Left lung (tissue), 10 donors: ENCODE measurements around the gene GMDS. TPM values are rescaled to one million over a fixed set of nuclear protein-coding genes. Genes with fewer than 3 reads are reported as not detected.
A peak's percentile ranks its signal among the peaks of the same experiment; 100 is the strongest.

ENCODE experiments used
- ATAC-seq: fragments of 200-7000 bp; cut with Tn5 transposase; one replicate; pipeline ENCODE4 v1.9.1; 2020; ENCODE audit warnings: moderate library complexity
- DNase-seq, 4 donors: peaks; one replicate each; pipeline ENCODE4 v3.0.0-alpha.2; 2013 to 2020
- H3K27ac ChIP-seq, 2 donors: fragments of 200-600 bp; sonication (generic) in 1 of 2; one replicate each; pipeline versions ENCODE4 v1.5.0 to v1.8.0; 2020 to 2021
- H3K27me3 ChIP-seq, 2 donors: fragments of 200-600 bp; sonication (generic) in 1 of 2; one replicate each; pipeline versions ENCODE4 v1.5.0 to v1.8.0; 2020 to 2021
- H3K36me3 ChIP-seq, 2 donors: fragments of 200-600 bp; sonication (generic) in 1 of 2; one replicate each; pipeline versions ENCODE4 v1.5.0 to v1.8.0; 2020 to 2021
- H3K4me1 ChIP-seq, 2 donors: fragments of 200-600 bp; one replicate each; pipeline ENCODE4 v1.8.0; 2021
- H3K4me3 ChIP-seq, 2 donors: fragments of 200-600 bp; sonication (generic) in 1 of 2; one replicate each; pipeline versions ENCODE4 v1.5.0 to v1.8.0; 2020 to 2021; ENCODE audit warnings: mild to moderate bottlenecking in 1 of 2
- H3K9me3 ChIP-seq, 2 donors: fragments of 200-600 bp; sonication (generic) in 1 of 2; one replicate each; pipeline versions ENCODE4 v1.5.0 to v1.8.0; 2020 to 2021
- CTCF ChIP-seq, 2 donors: fragments of 200-600 bp; sonication (generic) in 1 of 2; IDR thresholded peaks; one replicate each; pipeline versions ENCODE4 v1.5.0 to v1.8.0; 2021; ENCODE audit warnings: antibody characterized with exemption in 2 of 2
- intact Hi-C, 2 donors: fragments of 100-400 bp; cut with DNase I; formaldehyde crosslinking; loops; one replicate each; pipeline versions ENCODE4 v1.11.2 to v1.14.2; 2022
- polyA plus RNA-seq, 6 donors: library from polyadenylated mRNA; unstranded; fragments of 120-200 nt; gene quantifications; one replicate each; pipeline ENCODE4 v1.2.1, GENCODE V29; 2013; ENCODE audit not compliant: insufficient read length in 6 of 6
- total RNA-seq, 2 donors: library from RNA; stranded (reverse); fragmentation: NEBNext Ultra II Directional; extraction: Animal tissue kit (Norgen Biotek cat#: 25700); gene quantifications; one replicate each; pipeline ENCODE4 v1.2.1, GENCODE V29; 2021
- donor health status: DM: no; HTN: yes; CAD: no.
- donor health status: DM: no; HTN: no; CAD: no.

Gene GMDS
- total and polyA plus RNA-seq, 8 donors = 16.5 to 25.4 (median 21.2) TPM

DNA sequence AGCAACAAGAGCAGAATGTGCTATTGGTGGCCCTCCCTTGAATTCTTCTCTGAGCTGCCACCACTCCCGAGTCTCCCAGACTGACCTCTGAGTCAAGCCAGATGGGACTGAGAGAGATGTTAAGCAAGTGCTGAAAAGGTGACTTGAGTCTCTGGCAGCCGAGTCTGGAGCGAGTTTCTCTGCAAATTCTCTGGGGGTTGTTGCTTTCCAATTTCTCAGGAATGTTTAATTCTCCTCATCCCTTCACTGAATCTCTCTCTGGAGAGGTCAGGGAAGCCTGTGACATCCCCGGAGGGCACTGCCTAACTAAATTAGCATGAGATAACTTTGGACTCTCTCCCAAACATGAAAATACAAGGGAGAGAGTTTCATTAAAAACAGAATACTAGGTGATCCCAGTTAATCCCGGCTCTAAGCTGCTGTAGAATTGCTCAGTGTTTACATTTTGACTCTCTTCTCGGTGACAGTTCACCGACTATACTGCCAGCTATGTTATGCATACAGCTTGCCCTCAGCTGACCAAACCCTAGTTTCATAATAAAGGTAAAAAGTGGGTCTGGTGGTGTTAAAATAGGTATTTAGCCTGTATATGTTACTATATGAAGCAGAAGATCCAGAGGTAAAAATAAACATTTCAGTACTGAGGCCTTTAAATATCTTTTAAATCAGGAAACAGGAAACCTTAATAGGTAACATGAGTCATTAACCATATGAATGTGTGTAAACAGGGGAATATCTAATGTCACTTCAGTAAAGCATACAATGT, 477.7 kb downstream of the GMDS start:
- intact Hi-C loops = no loop called here

DNA sequence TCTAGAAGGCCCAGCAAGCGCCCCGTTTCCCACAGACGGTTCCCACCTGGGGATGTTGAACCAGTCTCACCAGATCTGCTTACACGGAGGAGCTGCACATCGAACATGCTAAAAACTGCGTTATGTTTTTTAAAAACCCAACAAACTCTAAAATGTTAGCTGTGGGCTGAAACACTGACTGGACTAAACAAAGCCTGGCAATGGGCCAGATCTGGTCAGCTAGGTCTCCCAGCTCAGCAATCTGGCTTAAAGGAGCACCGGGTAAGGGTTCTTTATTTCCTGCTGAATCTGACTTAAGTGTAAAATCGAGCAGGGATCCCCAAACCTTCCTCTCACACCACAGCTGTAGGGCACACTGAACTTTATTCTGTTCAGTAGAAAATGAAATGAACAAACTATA, 478.8 kb downstream of the GMDS start:
- ATAC-seq (no peak), DNase-seq (peak in 1 of 4 donors; percentile 46)
- Histone ChIP-seq H3K4me1 (no peaks in the 10 kb centered on the region), H3K27me3 (no peaks in the 10 kb centered on the region), H3K4me3 (no peak overlapping the region), H3K27ac (no peak overlapping the region), H3K36me3 (no peaks in the 10 kb centered on the region), H3K9me3 (no peaks in the 10 kb centered on the region)
- intact Hi-C loops = no loop called here
- TF ChIP-seq CTCF (IDR thresholded peaks at IDR 0.05) = no peak

More for the DNA sequence above, 477.7 kb downstream of the GMDS start:
- H3K27me3 ChIP-seq = no peaks in the 10 kb centered on the region
- DNase-seq = no peak
- no peaks in the 10 kb centered on the region for H3K4me1 ChIP-seq
- no peak for TF ChIP-seq CTCF (IDR thresholded peaks at IDR 0.05)
- H3K36me3 ChIP-seq = no peaks in the 10 kb centered on the region
- no peak overlapping the region for H3K27ac ChIP-seq
- no peak overlapping the region for H3K4me3 ChIP-seq
- H3K9me3 ChIP-seq = no peaks in the 10 kb centered on the region
- ATAC-seq = no peak

DNA sequence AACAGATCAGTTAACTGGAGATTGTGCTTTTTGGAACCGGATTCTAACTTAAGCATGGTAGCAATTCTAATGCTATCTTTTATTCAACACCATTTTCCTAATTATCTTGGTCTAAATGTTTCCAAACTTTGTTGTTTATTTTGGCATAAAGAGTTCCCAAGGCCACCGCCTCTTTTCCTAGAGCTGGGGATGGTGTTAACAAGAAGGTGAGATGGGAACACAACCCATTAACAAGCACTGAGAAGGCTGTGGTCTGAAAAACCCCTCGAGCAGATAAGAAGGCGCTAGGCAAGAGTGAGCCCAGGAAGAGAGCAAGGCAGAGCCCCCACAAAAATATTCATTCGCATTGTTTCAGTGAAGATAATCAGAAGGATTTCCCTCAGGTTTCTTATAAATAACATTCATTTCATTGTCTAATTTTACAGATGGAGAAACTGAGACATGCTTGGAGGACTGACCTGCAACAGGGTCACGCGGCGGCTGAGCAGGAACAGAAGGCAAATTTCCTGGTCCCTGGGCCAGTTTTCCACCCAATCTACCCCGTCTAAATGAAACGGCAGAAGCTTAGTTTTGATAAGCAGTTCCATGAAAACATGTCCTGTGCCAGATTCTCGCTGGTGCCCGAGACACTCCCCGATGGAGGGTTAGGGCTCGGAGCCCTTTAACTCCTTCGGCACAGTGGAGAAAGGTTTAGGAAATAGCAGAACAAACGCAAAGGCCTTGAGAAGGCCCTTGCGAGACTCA, 480.1 kb downstream of the GMDS start:
- H3K27me3 ChIP-seq = no peaks in the 10 kb centered on the region
- H3K36me3 ChIP-seq = no peaks in the 10 kb centered on the region
- ATAC-seq (no peak), DNase-seq (no peak)
- H3K9me3 ChIP-seq = no peaks in the 10 kb centered on the region
- no peaks in the 10 kb centered on the region for H3K4me1 ChIP-seq
- no peak overlapping the region for H3K27ac ChIP-seq
- no peak overlapping the region for H3K4me3 ChIP-seq
- no peak for TF ChIP-seq CTCF (IDR thresholded peaks at IDR 0.05)
- intact Hi-C loops = no loop called here

- H3K27me3 ChIP-seq = no peaks in the 10 kb centered on the region
- no peak for ATAC-seq
- H3K27ac ChIP-seq = no peak overlapping the region
- no peak for TF ChIP-seq CTCF (IDR thresholded peaks at IDR 0.05)
- intact Hi-C loops = no loop called here
- no peak for DNase-seq
- H3K36me3 ChIP-seq = no peaks in the 10 kb centered on the region
- H3K4me1 ChIP-seq = no peaks in the 10 kb centered on the region
- no peaks in the 10 kb centered on the region for H3K9me3 ChIP-seq
- H3K4me3 ChIP-seq = no peak overlapping the region
Measured at GRCh38 chr6:1764397-1764987, 480.9 kb downstream of the GMDS start.

DNA sequence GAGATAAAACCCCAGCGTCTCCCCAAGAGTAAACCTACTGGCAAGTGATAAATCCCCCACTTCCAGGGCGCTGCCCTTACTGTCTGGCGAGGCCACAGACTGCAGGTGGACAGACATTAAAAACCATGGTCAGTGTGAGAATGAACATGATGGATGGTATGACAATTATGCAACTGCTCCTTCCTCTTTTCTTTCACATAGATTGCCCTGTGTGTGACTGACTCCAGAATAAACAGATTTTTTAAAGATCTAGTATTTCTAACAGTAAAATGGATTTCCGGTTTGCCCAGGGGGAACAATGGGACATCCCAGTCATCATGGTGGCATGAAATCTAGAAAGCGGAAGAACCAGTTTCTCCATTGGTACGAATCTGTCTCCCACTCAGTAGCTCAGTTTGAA, 482.0 kb downstream of the GMDS start:
- no peaks in the 10 kb centered on the region for H3K36me3 ChIP-seq
- no peaks in the 10 kb centered on the region for H3K9me3 ChIP-seq
- DNase-seq = no peak
- no peak overlapping the region for H3K4me3 ChIP-seq
- intact Hi-C loops = no loop called here
- H3K27me3 ChIP-seq = no peaks in the 10 kb centered on the region
- no peak for TF ChIP-seq CTCF (IDR thresholded peaks at IDR 0.05)
- ATAC-seq = no peak
- H3K4me1 ChIP-seq = no peaks in the 10 kb centered on the region
- no peak overlapping the region for H3K27ac ChIP-seq
